Right lobe of liver (tissue), 4 donors: ENCODE results near the gene ZNF322.

Source experiments
- CTCF ChIP-seq, 4 donors: fragments of 200-600 bp in 3 of 4; fragments of 450-650 bp in 1 of 4; IDR thresholded peaks; one replicate each; pipeline versions ENCODE4 v1.5.1 to v1.8.0; 2016 to 2022; ENCODE audit warnings: antibody characterized with exemption in 4 of 4, mild to moderate bottlenecking in 2 of 4
- POLR2A ChIP-seq: fragments of 450-650 bp; IDR thresholded peaks from one replicate; pipeline ENCODE4 v1.6.1; 2017; ENCODE audit warnings: antibody characterized with exemption, mild to moderate bottlenecking
- donor health status: DM: no; HTN: no; CAD: no.
- donor health status: DM: no; HTN: no; CAD: no.
- donor health status: DM: no; HTN: yes; CAD: no.

- TF ChIP-seq CTCF (IDR thresholded peaks at IDR 0.05): no peak
- TF ChIP-seq POLR2A: no peak
Observed at GRCh38 chr6:26592649-26593048, 66.9 kb downstream of the ZNF322 start.
